ENCODE results near the gene RPS2. TPM values are rescaled to one million over a fixed set of nuclear protein-coding genes. Genes with fewer than 3 reads are reported as not detected.
"Not testable (repeated sequence)": the region's sequence is repeated elsewhere in the genome, so short reads cannot be mapped to it uniquely, and the experiment has no call there.

Gene RPS2
- total RNA-seq, 4 donors from 2014 or later, result 982 to 2,205 (median 1,458) TPM

DNA sequence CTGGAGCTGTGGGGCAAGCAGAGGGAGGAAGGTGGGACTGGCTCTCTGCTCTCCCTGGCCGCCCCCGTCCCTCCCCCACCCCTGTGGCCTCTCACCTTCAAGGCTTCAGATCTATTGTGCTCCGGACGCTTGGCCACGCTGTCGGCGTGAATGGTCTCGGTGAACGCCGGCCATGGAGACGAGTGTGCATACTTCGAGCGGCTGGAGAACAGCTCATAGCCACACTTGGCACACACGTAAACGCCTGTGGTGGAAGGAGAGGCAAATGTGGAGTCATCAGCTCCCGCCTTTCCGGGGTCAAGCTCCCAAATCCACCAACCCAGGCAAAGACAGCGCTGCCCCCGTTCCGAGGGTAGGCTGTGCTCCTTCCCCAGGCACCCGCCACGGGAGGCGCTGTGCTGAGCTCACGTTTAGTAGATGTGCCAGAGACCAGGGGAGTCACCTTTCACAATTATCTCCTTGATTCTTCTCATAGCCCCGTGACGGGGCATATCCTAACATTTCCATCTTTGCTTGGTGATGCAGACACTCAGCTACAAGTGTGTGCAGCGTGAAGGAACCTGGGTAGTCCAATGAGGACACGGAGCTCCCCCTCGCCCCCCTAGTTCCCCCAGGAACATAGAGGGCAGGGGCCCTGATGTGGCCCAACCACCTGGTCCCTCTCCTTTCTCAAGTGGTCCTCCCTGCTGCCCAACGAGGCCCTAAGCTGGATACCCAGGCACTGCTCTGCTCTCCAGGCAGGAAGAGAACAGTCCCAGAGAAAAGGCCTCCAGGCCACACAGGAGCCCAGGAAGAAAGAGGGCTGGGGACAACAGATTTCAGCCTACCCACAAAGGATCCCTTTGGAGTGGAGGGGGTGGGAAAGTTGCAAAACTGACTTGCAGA is 23.2 kb downstream of the RPS2 start:
- Histone ChIP-seq H3K4me1 (peaks cover 0 to 5% of the 10 kb centered on the region in 2 donors), H3K9me3 (no peaks in the 10 kb centered on the region), H3K27me3 (no peaks in the 10 kb centered on the region), H3K4me3 (no peak overlapping the region), H3K27ac (no peak overlapping the region), H3K36me3 (no peaks in the 10 kb centered on the region)
- TF ChIP-seq POLR2A (IDR thresholded peaks at IDR 0.05), result no peak
- TF ChIP-seq CTCF (IDR thresholded peaks at IDR 0.05), result no peak
- DNase-seq, result no peak
- intact Hi-C loops (cut with DNase I; ENCODE audit: low total_unique reads), result no loop called here

DNA sequence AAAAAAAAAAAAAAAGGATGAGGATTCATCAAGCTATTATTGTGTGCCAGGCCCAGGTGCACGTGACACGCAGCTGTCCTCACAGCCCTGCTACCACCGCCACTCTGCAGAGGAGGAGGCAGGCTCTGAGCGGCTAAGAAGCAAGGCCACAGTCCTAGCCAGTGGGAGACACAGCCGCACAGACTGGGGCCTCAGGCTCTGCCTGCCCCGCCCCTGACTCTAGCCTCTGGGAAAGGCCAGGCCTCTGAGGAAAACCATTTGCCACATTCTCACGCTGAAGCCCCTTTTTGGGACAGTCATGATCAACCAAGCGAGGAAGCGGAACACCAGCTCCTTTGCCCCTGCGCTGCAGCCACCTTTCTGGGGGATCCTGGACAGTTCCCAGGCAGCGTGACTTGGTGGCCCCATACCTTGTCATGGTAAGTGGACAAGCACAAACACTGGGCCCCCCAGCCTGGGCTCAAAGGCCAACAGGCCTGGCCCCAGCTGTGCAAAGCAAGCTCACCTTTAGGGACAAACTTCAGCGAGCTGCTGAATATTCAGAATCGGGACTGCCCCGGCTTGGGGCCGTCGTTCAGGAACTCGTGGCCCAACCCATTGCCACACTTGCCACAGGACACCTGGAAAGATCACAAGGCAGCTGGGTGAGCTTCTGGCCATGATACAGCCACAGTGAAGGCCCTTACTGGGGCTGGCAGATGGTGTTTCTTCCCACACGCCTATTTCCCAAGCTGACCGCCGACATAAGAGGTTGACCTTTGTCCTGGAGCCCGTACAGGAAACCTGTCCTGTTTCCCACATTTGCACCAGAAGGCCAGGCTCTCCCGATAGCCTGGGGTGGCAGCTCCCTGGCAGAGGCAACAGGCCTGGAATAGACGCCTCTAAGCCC is 24.1 kb downstream of the RPS2 start:
- H3K9me3 ChIP-seq, result no peaks in the 10 kb centered on the region

GRCh38 chr16:1939833-1940232 is 24.8 kb downstream of the RPS2 start:
- DNase-seq; H3K27me3 ChIP-seq; H3K36me3 ChIP-seq; H3K27ac ChIP-seq; H3K4me1 ChIP-seq; H3K9me3 ChIP-seq; H3K4me3 ChIP-seq; intact Hi-C loops (cut with DNase I; ENCODE audit: low total_unique reads): not testable (repeated sequence)

More for the DNA sequence above, 24.1 kb downstream of the RPS2 start:
- no peak for TF ChIP-seq POLR2A (IDR thresholded peaks at IDR 0.05)
- intact Hi-C loops (cut with DNase I; ENCODE audit: low total_unique reads), result no loop called here
- H3K4me3 ChIP-seq, result no peak overlapping the region
- DNase-seq, result no peak
- H3K27me3 ChIP-seq, result no peaks in the 10 kb centered on the region
- H3K36me3 ChIP-seq, result no peaks in the 10 kb centered on the region
- no peak overlapping the region for H3K27ac ChIP-seq
- H3K4me1 ChIP-seq, result peaks cover 0 to 5% of the 10 kb centered on the region in 2 donors

GRCh38 chr16:1938910-1939309 is 25.7 kb downstream of the RPS2 start:
- Histone ChIP-seq H3K4me3 (no peak overlapping the region), H3K9me3 (no peaks in the 10 kb centered on the region), H3K27ac (no peak overlapping the region), H3K36me3 (no peaks in the 10 kb centered on the region), H3K4me1 (peaks cover 0 to 5% of the 10 kb centered on the region in 2 donors), H3K27me3 (no peaks in the 10 kb centered on the region)
- DNase-seq, result no peak
- TF ChIP-seq CTCF (IDR thresholded peaks at IDR 0.05) (no peak), POLR2A (IDR thresholded peaks at IDR 0.05) (no peak)
- intact Hi-C loops (cut with DNase I; ENCODE audit: low total_unique reads), result no loop called here

- no peak for DNase-seq
- Histone ChIP-seq H3K9me3 (no peaks in the 10 kb centered on the region), H3K36me3 (no peaks in the 10 kb centered on the region), H3K4me1 (peaks cover 0 to 5% of the 10 kb centered on the region in 2 donors), H3K4me3 (no peak overlapping the region), H3K27ac (no peak overlapping the region), H3K27me3 (no peaks in the 10 kb centered on the region)
- intact Hi-C loops (cut with DNase I; ENCODE audit: low total_unique reads), result no loop called here
- TF ChIP-seq POLR2A (IDR thresholded peaks at IDR 0.05) (no peak), CTCF (IDR thresholded peaks at IDR 0.05) (no peak)
These were observed 26.3 kb downstream of the RPS2 start for GRCh38 chr16:1938316-1938715.

Measured in uterus (tissue), 4 donors.